ENCODE measurements around the gene TIFAB. TPM values are rescaled to one million over a fixed set of nuclear protein-coding genes. Genes with fewer than 3 reads are reported as not detected.

TIFAB gene
- polyA plus RNA-seq, 1 donor from 2014 or later: not detected

DNA sequence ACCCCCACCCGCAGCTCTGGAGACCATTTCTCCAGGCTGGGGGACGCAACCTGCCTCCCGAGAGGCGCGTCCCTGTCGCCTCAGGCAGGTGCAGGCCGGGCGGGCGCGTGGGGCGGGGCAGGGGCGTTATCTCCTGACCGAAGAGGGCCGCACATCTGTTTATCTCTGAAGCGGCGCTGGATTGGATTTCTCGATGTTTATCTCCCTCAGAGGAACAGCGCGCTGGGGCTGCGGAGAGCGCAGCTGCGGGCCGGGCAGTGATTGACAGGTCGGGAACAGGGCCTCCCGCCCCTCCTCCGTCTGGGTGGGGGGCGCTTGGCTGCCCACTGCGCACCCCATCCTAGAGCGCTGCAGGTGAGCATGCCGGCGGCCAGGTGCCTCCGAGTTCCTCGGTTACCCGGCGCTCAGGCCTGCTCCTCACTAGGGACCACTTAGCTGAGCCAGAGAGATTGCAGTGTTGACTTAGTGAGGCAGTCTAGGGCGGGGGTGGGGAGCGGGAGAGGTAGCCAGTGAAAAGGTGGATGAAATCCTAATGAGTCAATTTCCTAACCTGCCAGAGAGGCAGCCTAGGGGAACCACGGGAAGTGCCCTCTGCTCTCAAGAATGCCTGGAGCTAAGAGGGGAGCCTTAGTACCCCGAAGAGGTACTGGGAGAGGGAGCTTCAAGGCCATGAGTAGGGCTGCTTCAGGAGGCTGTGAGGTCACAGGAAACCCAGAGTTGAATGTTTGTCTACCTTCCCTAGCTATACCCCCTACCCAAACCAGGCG is 39.6 kb upstream of the TIFAB start:
- H4K20me1 ChIP-seq (ENCODE audit: insufficient read depth): no peaks in the 10 kb centered on the region
- H3K9me2 ChIP-seq (ENCODE audit: insufficient read depth, low read length): no peaks in the 10 kb centered on the region
- H2AFZ ChIP-seq (ENCODE audit: low read depth, low read length): no peak overlapping the region
- no peaks in the 10 kb centered on the region for H3K9me3 ChIP-seq (ENCODE audit: low read length)
- TF ChIP-seq MXI1 (conservative IDR thresholded peaks at IDR 0.05; ENCODE audit: poor library complexity, severe bottlenecking) (no peak), SMC3 (conservative IDR thresholded peaks at IDR 0.05; ENCODE audit: poor library complexity) (no peak), RAD21 (conservative IDR thresholded peaks at IDR 0.05) (no peak), EP300 (conservative IDR thresholded peaks at IDR 0.05; ENCODE audit: poor library complexity, severe bottlenecking) (no peak), TAF1 (IDR thresholded peaks at IDR 0.05; ENCODE audit: low read depth) (no peak), EZH2 (IDR thresholded peaks at IDR 0.05; ENCODE audit: borderline replicate concordance, insufficient read depth, low read length, poor library complexity, severe bottlenecking) (no peak), POLR2AphosphoS5 (IDR thresholded peaks at IDR 0.05) (no peak)
- TF ChIP-seq, protein P1, sequence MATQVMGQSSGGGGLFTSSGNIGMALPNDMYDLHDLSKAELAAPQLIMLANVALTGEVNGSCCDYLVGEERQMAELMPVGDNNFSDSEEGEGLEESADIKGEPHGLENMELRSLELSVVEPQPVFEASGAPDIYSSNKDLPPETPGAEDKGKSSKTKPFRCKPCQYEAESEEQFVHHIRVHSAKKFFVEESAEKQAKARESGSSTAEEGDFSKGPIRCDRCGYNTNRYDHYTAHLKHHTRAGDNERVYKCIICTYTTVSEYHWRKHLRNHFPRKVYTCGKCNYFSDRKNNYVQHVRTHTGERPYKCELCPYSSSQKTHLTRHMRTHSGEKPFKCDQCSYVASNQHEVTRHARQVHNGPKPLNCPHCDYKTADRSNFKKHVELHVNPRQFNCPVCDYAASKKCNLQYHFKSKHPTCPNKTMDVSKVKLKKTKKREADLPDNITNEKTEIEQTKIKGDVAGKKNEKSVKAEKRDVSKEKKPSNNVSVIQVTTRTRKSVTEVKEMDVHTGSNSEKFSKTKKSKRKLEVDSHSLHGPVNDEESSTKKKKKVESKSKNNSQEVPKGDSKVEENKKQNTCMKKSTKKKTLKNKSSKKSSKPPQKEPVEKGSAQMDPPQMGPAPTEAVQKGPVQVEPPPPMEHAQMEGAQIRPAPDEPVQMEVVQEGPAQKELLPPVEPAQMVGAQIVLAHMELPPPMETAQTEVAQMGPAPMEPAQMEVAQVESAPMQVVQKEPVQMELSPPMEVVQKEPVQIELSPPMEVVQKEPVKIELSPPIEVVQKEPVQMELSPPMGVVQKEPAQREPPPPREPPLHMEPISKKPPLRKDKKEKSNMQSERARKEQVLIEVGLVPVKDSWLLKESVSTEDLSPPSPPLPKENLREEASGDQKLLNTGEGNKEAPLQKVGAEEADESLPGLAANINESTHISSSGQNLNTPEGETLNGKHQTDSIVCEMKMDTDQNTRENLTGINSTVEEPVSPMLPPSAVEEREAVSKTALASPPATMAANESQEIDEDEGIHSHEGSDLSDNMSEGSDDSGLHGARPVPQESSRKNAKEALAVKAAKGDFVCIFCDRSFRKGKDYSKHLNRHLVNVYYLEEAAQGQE (IDR thresholded peaks at IDR 0.05; ENCODE audit: borderline replicate concordance): no peak
- TF ChIP-seq, protein P2, sequence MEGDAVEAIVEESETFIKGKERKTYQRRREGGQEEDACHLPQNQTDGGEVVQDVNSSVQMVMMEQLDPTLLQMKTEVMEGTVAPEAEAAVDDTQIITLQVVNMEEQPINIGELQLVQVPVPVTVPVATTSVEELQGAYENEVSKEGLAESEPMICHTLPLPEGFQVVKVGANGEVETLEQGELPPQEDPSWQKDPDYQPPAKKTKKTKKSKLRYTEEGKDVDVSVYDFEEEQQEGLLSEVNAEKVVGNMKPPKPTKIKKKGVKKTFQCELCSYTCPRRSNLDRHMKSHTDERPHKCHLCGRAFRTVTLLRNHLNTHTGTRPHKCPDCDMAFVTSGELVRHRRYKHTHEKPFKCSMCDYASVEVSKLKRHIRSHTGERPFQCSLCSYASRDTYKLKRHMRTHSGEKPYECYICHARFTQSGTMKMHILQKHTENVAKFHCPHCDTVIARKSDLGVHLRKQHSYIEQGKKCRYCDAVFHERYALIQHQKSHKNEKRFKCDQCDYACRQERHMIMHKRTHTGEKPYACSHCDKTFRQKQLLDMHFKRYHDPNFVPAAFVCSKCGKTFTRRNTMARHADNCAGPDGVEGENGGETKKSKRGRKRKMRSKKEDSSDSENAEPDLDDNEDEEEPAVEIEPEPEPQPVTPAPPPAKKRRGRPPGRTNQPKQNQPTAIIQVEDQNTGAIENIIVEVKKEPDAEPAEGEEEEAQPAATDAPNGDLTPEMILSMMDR (IDR thresholded peaks at IDR 0.05; ENCODE audit: poor library complexity, severe bottlenecking): no peak
- no peaks in the 10 kb centered on the region for H3F3A ChIP-seq (ENCODE audit: insufficient read depth, low read length, poor library complexity, severe bottlenecking)
- H3K79me2 ChIP-seq (replicated peaks; ENCODE audit: insufficient read depth, low read length): no peaks in the 10 kb centered on the region
- H3K4me3 ChIP-seq (ENCODE audit: low read length): peak overlapping the region; percentile 44
- H3K4me2 ChIP-seq (ENCODE audit: low read length): no peak overlapping the region
- no peaks in the 10 kb centered on the region for H3K36me3 ChIP-seq (ENCODE audit: insufficient read depth, low read length)
- no peak overlapping the region for H3K27ac ChIP-seq (ENCODE audit: low read length)
- no peak overlapping the region for H3K9ac ChIP-seq (ENCODE audit: low read length)
- H3K27me3 ChIP-seq (ENCODE audit: insufficient read depth, low read depth, low read length): peaks cover 56% of the 10 kb centered on the region

DNA sequence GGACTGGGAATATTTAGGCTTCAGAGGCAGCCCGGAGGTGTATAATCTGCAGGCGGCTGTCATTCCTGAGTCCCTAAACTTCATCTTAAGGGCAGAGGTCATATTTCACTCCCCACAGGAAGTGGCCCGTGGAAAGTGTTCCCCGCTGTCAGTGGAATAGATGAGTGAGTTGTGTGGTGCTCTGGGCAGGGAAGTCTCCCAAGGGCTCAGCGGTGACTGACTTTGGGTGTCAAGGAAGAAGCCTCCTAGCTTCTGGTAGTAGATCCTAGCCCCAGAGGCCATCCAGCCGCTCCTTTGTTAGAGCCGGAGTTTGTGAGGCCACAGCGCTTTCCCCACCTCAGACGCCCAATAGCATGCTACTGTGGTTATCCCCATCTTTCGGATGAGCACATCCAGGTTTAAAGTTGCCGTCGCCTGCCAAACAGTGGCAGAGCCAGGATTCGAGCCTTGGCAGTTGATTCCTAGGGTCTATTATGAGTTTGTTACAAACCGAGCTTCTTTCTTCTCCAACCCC is 38.9 kb upstream of the TIFAB start:
- Histone ChIP-seq H2AFZ (ENCODE audit: low read depth, low read length) (no peak overlapping the region), H3K9me2 (ENCODE audit: insufficient read depth, low read length) (no peaks in the 10 kb centered on the region), H4K20me1 (ENCODE audit: insufficient read depth) (no peaks in the 10 kb centered on the region), H3K36me3 (ENCODE audit: insufficient read depth, low read length) (no peaks in the 10 kb centered on the region), H3K9me3 (ENCODE audit: low read length) (no peaks in the 10 kb centered on the region), H3K27ac (ENCODE audit: low read length) (no peak overlapping the region), H3F3A (ENCODE audit: insufficient read depth, low read length, poor library complexity, severe bottlenecking) (no peaks in the 10 kb centered on the region), H3K4me3 (ENCODE audit: low read length) (peak overlapping the region; percentile 44), H3K9ac (ENCODE audit: low read length) (no peak overlapping the region), H3K4me2 (ENCODE audit: low read length) (no peak overlapping the region), H3K27me3 (ENCODE audit: insufficient read depth, low read depth, low read length) (peaks cover 56% of the 10 kb centered on the region), H3K79me2 (replicated peaks; ENCODE audit: insufficient read depth, low read length) (no peaks in the 10 kb centered on the region)
- TF ChIP-seq, protein P2 (IDR thresholded peaks at IDR 0.05; ENCODE audit: poor library complexity, severe bottlenecking): no peak
- TF ChIP-seq MXI1 (conservative IDR thresholded peaks at IDR 0.05; ENCODE audit: poor library complexity, severe bottlenecking): no peak
- no peak for TF ChIP-seq EP300 (conservative IDR thresholded peaks at IDR 0.05; ENCODE audit: poor library complexity, severe bottlenecking)
- no peak for TF ChIP-seq POLR2AphosphoS5 (IDR thresholded peaks at IDR 0.05)
- no peak for TF ChIP-seq EZH2 (IDR thresholded peaks at IDR 0.05; ENCODE audit: borderline replicate concordance, insufficient read depth, low read length, poor library complexity, severe bottlenecking)
- no peak for TF ChIP-seq TAF1 (IDR thresholded peaks at IDR 0.05; ENCODE audit: low read depth)
- TF ChIP-seq, protein P1 (IDR thresholded peaks at IDR 0.05; ENCODE audit: borderline replicate concordance): no peak
- no peak for TF ChIP-seq SMC3 (conservative IDR thresholded peaks at IDR 0.05; ENCODE audit: poor library complexity)
- no peak for TF ChIP-seq RAD21 (conservative IDR thresholded peaks at IDR 0.05)

Data from neural cell (in vitro differentiated cells).